Adrenal gland (tissue), 5 donors: ENCODE measurements around the gene CORO7.

ENCODE experiments used
- POLR2A ChIP-seq, 2 donors: fragments of 450-650 bp; IDR thresholded peaks; one replicate each; pipeline ENCODE4 v1.6.1; 2017; ENCODE audit warnings: antibody characterized with exemption in 2 of 2, mild to moderate bottlenecking in 2 of 2, moderate library complexity in 1 of 2
- TF ChIP-seq, protein P1 (sequence below), 6 experiments: fragments of 450-650 bp in 4 of 6; fragments of 200-600 bp in 2 of 6; sonication (generic) in 1 of 6; IDR thresholded peaks; 1 replicate in 5 of 6; 2 replicates in 1 of 6; pipeline versions ENCODE4 v1.5.1 to v1.8.0; 2016 to 2021; ENCODE audit warnings: antibody characterized with exemption in 6 of 6, mild to moderate bottlenecking in 2 of 6, moderate library complexity in 1 of 6
- donor health status: DM: no; HTN: no; CAD: no.

DNA sequence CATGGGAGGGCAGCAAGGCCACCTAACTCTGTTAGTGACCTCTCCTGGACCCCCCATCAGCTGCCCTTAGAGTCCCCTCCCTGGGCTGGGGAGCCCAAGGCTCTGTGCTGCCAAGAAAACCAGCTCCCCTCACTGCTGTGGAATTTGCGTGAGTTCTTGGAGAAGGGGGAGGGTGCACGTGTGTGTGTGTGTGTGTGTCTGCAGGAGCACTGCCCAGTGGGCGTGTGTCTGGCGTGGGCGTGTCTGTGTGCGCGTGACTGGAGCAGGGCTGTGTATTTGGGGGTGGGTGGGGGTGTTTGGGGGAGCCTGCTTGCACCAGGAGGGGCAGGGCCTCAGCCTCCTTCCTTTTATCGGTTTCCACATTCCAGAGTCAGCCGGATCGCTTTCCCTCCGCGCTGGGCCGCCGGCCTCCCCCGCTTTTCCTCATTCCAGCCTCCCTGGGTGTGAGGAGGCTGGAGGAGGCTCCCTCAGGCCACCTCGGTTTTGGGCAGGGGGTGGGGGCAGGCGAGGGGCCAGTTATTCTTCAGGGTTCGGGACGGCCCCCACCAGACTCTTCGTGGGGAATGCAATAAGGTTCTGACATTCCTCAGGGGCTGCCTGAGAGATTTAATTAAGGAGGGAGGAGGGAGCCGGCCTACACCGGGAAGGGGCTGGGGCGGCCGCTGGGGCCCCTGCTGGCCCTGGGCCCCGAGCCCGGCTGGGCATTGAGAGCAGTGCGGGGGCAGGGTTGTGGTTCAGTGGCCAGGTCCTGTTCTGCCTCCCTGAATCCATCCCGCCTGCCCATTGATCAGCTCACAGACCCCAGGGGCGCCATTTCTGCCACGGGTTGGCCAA lies 42.3 kb downstream of the CORO7 start:
- TF ChIP-seq, protein P1, sequence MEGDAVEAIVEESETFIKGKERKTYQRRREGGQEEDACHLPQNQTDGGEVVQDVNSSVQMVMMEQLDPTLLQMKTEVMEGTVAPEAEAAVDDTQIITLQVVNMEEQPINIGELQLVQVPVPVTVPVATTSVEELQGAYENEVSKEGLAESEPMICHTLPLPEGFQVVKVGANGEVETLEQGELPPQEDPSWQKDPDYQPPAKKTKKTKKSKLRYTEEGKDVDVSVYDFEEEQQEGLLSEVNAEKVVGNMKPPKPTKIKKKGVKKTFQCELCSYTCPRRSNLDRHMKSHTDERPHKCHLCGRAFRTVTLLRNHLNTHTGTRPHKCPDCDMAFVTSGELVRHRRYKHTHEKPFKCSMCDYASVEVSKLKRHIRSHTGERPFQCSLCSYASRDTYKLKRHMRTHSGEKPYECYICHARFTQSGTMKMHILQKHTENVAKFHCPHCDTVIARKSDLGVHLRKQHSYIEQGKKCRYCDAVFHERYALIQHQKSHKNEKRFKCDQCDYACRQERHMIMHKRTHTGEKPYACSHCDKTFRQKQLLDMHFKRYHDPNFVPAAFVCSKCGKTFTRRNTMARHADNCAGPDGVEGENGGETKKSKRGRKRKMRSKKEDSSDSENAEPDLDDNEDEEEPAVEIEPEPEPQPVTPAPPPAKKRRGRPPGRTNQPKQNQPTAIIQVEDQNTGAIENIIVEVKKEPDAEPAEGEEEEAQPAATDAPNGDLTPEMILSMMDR (IDR thresholded peaks at IDR 0.05), result no peak
- no peak for TF ChIP-seq POLR2A (IDR thresholded peaks at IDR 0.05)
